Hematopoietic multipotent progenitor cell (in vitro differentiated cells): ENCODE results near the gene FAR2. TPM values are rescaled to one million over a fixed set of nuclear protein-coding genes. Genes with fewer than 3 reads are reported as not detected.
"Not testable (repeated sequence)": the region's sequence is repeated elsewhere in the genome, so short reads cannot be mapped to it uniquely, and the experiment has no call there.

Experiments used
- DNase-seq, 3 donors: peaks; one replicate each; pipeline ENCODE4 v3.0.0-alpha.2; 2011 to 2015; ENCODE audit warnings: low read depth in 2 of 3, low spot score in 2 of 3
- total RNA-seq: library from RNA; depleted of rRNA; stranded (reverse); fragments of >200 nt; gene quantifications from one replicate; pipeline ENCODE4 v1.2.3, GENCODE V29; 2012

Gene FAR2
- total RNA-seq, 1 donor = 40.4 TPM

GRCh38 chr12:29229937-29230336 is 80.9 kb downstream of the FAR2 start:
- DNase-seq = no peak

DNA sequence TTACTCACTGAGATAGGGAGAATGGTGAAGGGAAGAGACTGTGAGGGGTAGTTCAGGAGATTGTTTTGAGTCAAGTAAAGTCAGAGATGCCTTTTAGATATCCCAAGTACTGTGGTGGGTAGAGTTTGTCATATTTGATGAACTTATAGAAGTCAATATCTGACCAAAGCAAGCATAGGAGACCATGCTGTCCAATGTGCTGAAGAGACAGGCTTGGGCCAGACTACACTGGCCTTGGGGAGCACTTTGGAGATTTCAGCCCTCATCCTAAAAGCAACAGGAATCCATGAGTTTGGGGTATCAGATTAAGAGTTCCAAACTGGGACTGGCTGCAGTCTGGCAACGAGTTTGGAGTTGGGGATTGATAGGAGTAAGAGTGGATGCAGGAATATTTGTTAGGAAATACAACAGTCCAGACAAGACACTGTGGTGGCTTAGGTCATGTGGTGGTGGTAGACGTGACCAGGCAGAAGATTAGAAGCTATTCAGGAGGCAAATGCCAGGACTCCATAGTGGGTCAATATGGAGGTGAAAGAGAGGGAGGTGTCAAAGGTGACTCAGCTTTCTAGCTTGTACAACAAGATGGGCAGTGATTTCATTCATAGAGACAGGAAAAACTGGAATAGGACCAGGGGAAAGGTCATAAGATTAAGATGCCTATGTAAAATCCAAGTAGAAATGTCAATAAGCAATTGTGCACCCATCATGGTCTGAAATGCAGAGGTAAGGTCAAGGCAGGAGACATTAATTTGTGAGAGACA is 81.9 kb downstream of the FAR2 start:
- DNase-seq = no peak

DNA sequence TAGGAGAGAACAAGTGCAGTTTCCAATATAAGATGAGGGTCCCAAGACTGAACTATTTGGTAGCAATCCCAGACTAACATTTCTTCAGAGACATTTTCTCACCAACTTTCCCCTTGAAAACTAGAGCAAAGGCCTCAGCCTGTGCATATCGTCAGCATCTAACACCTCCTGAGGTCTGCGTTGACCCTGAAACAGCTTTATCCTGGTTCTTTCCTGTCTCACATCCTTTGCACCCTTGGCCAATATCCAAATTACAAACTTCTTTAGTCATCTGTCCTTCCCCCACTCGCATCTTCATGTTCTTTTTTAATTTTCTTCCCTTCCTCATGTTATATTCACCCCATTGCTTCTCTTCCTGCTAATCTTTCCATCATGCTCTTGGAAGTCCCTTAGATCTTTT is 83.0 kb downstream of the FAR2 start:
- no peak for DNase-seq

DNA sequence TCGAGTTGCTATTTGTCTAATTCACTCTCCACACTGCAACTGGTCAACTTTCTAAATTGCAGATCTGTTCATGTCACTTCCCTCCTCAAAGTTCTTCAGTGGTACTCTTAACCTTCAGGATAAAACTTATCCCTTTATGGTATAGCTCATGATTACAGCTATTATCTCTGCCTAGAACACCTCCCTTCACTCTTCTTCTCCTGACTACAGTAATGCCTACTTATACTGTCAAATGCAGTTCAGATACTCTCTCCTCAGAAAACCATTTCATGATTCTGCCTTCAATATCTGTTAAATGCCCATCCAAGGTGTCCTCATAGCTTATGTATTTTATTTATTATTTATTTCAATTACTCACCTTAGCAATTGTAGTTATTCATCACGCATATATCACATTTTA is 85.5 kb downstream of the FAR2 start:
- DNase-seq = no peak

DNA sequence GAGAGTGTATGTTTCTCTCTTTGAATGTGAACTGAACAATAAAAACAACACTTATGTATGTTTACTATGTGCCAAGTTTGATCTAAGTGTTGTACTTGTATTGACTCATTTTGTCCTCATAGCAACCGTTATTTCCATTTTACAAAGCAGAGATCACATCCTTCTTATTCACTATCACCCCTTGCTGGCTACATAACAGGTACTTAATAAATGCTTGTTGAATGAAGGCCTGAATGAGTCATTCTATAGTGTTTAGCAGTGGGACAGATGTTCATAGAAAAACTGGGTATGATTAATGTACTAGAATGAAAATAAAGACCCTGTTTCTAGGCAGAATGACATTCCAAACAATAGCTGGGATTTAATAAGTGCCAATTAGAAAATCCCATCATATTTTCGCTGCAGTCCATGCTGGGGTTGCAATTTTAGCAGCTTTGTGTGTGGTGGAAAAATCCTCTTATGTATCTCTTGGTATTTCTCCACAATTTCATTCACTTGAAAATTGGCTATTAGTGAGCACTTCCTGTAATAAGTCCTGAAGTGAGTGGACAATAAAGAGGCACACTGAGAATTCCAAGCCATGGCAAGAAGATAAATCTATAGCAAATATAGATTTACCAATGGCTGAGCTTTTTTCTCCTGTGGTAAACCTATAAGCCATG is 86.0 kb downstream of the FAR2 start:
- peak in 1 of 3 donors; percentile 16 for DNase-seq

DNA sequence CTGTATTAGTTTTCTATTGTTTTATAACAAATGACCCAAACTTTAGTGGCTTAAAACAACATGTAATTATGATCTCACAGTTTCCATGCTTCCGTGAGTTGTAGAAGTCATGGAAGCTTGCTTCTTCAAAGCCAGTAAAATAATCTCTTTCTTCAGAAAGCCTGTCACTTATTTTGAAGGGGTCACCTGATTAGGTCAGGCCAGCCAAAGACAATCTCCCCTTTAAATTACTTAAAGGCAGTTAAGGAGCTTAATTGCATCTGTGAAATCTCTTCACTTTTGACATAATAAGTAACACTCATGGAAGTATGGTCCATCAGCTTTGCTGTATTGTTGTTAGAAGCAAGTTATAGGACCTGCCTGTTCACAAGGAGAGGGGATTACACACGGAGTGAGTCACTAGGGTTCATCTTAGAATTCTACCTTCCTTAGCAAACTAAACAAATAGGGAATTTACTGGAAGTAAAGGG is 89.8 kb downstream of the FAR2 start:
- no peak for DNase-seq

DNA sequence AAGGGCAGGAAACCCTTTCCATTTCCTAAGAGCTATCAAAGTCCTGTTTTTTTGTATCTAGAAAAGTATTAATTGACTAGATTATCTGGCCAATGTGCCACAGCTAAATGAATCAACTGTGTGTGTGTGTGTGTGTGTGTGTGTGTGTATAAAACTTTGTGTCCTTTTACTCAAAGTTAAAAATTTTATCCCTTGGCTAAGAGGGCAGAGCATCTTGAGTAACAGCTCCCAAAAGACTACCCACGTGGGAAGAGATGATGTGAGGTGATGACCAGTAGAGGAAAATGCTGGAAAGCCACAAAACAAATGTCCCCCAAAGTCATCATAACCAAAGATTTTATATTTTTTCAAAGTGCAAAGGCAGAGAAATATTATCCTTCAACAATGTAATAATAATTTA is 90.3 kb downstream of the FAR2 start:
- DNase-seq = no peak

- no peak for DNase-seq
Observed at GRCh38 chr12:29240441-29240840, 91.4 kb downstream of the FAR2 start.

- DNase-seq = peak in 2 of 3 donors; percentile 83 to 84
Observed at GRCh38 chr12:29241821-29242591, 92.9 kb downstream of the FAR2 start.

GRCh38 chr12:29242921-29243431 is 93.9 kb downstream of the FAR2 start:
- DNase-seq = peak in 2 of 3 donors; percentile 84 to 97

DNA sequence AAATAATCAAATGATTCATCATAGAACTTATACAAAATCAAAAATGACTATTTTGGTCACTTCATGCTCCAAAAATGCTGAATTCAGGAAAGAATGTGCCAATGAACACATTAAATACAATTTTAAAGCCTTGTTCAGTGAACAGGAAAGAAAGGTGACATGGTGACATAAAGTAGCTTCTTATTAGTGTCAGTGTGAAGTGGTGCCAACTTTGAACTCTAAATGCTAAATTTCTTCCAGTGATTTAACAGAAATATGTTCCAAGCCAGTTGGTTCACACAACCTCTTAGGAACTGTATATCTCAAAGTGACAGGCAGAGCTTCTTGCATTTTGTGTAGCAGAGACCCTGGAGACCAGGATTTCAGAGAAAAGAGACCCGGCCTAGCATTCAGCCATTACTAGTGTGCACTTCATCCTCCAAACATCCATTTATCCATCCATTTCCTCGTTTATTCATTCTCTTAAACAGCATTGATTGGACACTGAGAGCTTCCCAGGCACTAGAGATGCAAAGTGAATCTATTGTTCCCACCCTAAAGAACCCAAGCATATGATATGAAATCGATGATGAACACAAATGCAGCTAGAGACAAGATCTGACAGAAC is 95.2 kb downstream of the FAR2 start:
- no peak for DNase-seq

GRCh38 chr12:29245246-29245645 is 96.2 kb downstream of the FAR2 start:
- peak in 1 of 3 donors; percentile 32 for DNase-seq

GRCh38 chr12:29249930-29250329 is 100.9 kb downstream of the FAR2 start:
- DNase-seq = no peak

- no peak for DNase-seq
Observed at GRCh38 chr12:29253906-29254625, 105.0 kb downstream of the FAR2 start.

DNA sequence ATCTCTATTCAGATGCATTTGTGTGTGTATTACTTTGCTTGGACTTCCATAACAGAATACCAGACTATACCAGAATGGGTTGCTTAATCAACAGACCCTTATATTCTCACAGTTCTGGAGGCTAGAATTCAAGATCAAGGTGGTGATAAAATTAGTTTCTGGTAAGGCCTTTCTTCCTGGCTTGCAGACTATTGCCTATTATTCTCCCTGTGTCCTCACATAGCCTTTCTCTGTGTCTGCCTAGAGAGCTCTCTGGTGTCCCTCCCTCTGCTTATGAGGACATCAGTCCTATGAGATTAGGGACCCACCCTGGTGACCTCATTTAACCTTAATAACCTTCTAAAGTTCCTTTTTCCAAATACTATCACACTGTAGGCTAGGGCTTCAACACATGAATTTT is 106.0 kb downstream of the FAR2 start:
- peak in 2 of 3 donors; percentile 44 to 62 for DNase-seq

DNA sequence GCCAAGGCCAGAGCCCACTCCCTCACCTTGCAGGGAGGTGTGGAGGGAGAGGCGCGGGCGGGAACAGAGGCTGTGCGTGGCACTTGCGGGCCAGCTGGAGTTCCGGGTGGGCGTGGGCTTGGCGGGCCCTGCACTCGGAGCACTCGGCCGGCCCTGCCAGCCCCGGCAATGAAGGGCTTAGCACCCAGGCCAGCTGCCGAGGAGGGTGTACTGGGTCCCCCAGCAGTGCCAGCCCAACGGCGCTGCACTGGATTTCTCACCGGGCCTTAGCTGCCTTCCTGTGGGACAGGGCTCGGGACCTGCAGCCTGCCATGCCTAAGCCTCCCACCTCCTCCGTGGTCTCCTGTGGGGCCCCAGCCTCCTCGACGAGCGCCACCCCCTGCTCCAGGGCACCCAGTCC is 107.5 kb downstream of the FAR2 start:
- no peak for DNase-seq

GRCh38 chr12:29257687-29258086 is 108.6 kb downstream of the FAR2 start:
- DNase-seq = not testable (repeated sequence)

GRCh38 chr12:29264424-29264823 is 115.3 kb downstream of the FAR2 start:
- no peak for DNase-seq

DNA sequence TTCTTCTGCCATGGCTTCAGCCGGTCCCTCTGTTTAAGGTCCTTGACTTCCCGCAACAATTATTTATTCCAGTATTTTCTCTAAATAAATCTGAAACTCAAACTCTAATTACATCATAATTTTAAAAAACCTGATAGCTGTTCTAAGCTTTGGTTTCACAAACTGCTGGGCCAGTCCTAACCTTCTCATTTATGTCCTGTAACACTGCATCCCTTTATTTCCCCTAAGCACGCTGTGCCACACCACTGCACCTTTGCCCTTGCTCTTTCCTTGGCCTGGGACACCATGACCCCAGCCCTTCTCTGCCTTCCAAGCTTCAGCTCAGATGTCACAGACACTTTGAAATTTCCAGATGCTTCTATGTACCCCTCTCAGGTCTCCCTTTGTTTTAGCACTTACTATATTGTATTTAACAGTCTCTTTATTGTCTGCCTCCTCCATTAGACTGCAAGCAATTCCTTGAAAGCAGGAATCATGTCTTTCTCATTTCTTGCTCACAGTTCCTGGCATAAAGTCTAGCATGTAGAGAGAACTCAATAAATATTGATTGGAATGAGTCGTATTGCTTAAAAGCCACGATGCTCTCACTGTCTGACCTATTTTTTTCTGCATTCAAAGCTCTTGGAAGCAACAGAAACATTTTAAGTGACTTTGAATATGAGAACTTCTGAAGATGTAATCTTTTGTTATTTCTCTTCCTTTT is 120.8 kb downstream of the FAR2 start:
- DNase-seq = no peak

DNA sequence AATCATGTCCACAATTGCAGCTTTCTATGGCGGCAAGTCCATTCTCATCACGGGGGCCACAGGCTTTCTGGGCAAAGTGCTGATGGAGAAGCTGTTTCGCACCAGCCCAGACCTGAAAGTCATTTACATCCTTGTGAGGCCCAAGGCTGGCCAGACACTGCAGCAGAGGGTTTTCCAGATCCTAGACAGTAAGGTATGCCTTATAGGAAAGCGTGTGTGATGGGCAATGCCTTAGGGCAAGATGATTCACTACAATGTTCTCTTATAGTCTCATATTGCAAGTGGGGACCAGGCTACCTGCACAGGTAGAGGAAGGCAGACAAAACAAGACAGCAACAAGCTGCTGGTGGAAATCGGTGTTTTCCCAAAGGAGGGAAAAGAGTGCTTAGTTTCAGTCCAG is 121.4 kb downstream of the FAR2 start:
- DNase-seq = no peak
